Measurements from ENCODE around the gene CHST15. TPM values are rescaled to one million over a fixed set of nuclear protein-coding genes. Genes with fewer than 3 reads are reported as not detected.

CHST15 gene
- polyA plus RNA-seq, 5 donors = 11.4 to 16.6 (median 14.5) TPM

DNA sequence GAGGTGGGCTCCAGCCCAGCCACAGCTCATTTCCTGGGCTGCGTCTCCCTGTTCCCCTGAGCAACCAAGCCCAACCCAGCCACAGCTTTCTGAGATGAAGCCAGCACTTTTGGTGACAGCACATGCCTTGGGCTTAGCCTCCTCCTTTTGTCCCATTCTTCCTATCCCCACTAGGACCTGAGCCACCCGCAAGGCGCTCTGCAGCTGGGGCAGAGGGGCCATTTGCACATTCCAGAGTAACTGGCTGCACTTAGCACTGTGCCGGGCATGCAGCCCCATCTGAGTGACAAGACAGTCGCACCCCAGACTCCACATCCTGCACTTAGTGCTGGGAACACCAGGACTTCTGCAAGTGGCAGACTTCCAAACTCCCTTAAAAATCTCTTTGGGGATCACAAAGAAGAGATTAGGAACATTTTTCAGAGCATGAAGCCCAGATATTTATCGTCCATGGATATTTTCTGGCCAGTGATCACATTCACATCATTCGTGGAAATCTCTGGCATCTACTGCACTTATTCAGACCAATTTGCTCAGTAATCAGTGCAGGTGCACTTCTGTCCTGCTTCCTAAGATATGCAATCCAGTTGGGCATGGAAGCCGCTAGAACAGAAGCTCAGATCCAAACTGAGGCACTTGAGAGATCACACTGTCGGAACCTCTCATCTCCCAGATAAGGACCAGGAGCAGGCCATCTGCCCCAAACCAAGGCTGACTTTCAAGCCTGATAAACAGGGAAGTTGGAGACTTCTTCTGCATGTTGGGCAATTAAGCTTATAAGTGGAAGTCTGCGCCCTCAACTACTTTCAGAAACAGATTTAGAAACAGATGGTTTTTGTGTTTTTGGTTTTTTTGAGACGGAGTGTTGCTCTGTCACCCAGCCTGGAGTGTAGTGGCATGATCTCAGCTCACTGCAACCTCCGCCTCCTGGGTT is 26.4 kb downstream of the CHST15 start:
- DNase-seq = no peak

DNA sequence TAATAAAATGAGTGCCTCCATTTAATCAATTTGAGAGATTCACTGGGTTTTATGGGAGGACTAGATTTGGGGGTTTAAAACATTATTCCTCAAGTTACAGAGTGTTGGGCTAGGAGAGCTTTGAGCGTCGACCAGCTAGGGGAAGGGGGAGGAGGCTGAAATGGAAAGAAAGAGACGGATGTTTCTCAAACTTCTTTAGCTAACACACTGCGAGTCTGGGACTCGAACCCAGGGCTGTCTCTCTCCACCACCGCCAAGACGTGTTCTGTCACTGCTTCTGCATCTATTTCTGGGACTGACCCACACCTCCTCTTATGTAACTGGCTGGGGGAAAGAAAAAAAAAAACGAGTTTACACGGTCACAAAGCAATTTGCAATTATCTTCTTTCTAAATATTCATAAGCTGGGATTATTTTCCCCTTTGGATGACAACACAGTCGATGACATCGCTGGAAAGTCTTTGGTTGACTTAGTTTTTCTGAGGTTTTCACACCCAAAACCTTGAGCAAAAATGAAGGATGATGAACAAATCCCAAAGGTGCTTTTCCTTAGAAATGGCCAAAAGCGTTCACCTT is 27.2 kb downstream of the CHST15 start:
- DNase-seq = no peak

- no peak for DNase-seq
These were observed 27.8 kb downstream of the CHST15 start for GRCh38 chr10:124065382-124066125.

GRCh38 chr10:124064676-124065075 is 28.7 kb downstream of the CHST15 start:
- no peak for DNase-seq

GRCh38 chr10:124063750-124064603 is 29.4 kb downstream of the CHST15 start:
- DNase-seq = peak in 1 of 2 donors; percentile 26

DNA sequence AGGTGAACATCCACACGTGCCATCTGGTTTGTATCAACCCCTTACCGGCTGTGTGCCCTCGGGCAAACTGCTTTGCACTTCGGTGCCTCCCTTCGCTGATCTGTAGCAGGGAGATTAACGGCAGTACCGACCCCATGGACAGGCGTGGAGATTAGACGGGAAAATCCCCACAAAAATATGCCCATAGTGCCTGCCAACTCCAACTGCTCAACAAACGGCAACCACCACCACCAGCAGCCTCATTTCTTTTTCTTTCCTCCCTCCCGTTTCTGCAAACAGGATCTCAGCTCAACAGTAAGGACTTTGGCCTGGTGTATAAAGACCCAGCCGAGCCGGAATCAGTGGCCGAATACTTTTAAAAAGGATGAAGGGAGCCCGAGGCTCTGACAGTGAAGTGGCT is 31.0 kb downstream of the CHST15 start:
- DNase-seq = no peak

DNA sequence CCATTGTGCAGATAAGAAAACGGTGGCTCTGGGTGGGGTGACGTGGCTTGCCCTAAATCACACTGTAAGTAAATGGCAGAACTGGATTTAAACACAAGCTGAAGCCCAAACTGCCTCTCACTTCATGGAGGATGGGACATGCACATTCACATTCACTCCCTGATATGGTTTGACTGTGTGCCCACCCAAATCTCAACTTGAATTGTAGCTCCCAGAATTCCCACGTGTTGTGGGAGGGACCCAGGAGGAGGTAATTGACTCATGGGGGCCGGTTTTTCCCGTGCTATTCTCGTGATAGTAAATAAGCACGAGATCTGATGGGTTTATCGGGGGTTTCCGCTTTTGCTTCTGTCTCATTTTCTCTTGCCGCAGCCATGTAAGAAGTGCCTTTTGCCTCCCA is 32.4 kb downstream of the CHST15 start:
- no peak for DNase-seq

GRCh38 chr10:124060148-124060720 is 33.2 kb downstream of the CHST15 start:
- DNase-seq = no peak

- DNase-seq = no peak
These were observed 33.8 kb downstream of the CHST15 start for GRCh38 chr10:124059551-124059950.

DNA sequence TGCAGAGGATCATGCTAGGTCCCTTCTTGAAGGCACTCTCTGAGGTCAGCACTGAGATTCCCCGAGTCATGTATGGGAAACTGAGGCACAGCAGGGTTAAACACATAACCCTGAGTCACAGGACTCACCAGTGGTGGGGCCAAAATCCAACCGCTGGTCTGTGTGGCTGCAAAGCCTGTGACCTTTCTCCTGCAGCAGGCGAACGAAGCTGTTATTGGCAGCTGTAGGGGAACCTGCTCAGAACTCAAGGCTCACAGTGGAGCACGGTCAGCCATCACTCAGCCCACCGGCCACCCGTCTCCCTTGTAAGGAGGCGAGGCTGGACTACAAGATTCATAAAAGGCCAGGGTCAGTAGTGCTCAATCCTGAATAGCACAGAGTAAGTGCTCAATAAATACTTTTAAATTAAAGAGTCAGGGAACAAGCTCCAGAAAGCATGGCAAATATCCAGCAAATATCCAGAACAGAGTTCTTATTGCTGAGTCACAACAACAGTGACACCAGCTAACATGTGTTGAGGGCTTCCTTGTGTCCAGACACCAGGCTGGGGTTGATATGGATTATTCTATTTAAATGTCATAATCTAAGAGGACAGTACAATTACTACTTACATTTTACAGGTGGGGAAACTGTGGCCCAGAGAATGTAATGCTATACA is 34.9 kb downstream of the CHST15 start:
- DNase-seq = no peak

DNA sequence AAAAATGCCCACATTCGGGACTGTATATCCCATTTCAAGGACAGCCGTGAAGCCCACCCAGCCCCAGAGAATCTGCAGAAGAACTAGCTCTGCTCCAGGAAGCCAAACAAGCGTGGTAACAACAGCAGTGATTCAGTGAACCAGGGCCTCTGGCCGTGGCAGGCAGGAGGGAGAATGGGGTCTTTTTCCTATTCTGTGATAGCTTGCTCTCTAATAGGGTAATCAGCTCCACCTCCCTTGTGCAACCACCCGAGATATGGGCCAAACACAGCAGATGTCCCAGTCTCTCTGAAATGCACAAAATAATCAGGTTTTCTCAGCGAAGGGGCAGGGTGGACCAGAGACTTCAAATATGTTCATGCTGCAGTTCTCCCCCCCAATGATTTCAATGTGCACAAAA is 35.8 kb downstream of the CHST15 start:
- DNase-seq = peak; percentile 55 to 63

DNA sequence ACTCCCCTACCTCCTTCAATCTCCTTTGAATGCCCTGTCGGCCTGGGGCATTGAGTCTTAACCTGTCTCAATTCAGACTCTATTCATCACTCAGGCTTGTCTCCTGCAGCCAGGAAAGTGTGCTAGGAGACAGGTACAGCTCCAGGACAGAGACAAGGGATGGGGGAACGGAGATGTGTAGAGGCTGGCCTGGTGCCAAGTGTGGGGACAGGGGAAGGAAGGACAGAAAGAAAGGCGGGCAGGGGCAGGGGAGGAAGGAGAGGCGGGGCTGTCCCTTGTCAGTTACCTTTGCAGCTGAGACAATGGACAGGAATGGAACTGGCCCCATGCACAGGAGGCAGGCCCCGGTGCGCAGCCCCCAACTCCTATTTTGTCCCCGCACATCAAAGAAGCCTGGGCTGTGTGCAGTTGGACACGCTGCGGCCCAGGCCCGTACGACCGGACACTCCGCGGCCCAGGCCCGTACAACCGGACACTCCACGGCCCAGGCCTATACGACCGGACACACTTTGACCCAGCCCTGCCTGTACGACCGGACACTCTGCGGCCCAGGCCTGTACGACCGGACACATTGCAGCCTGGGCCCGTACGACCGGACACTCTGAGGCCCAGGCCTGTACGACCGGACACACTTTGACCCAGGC is 36.9 kb downstream of the CHST15 start:
- no peak for DNase-seq

GRCh38 chr10:124053971-124054370 is 39.4 kb downstream of the CHST15 start:
- no peak for DNase-seq

- no peak for DNase-seq
These were observed 40.8 kb downstream of the CHST15 start for GRCh38 chr10:124052561-124052960.

DNA sequence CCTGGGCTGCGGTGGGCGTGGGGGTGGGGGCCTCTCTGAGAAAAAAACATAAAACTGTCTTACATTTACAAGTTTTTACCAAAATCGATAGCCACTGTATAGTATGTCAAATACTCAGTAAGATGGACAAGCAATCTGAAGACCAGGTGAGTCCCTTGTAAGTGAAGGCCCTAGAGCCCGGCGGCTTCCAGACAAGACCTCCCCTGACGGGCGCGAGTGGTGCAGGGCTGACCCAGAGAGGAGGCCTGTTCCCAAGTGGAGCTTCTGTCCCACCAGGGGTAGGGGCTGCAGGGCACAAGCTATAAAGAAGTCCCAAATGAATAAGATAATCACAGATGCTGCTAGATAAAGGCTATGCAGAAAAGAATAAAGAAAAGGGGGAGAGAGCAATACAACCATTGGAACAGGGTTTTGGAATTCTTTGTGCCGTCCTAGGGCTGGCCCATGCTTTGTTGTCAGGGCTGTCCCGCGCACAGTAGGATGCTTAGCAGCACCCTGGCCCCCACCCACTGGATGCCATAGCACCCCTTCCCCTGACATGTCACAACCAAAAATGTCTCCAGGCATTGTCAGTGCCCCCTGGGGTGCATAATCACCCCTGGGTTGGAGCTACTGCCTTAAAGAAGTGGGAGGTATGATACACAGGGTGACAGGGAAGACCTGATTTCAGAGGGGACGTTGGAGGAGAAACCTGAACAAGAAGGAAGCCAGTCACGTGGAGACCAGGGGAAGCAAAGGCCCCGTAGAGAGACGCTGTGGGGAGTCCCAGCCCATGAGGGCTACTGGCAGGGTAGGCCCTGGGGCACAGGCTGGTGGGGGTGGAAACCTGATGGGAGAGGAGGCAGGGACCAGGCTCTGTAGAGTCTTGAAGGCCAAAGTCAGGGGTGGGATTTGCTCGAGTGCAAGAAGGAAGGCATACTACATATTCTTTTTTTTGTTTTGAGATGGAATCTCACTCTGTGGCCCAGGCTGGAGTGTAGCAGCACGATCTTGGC is 43.1 kb downstream of the CHST15 start:
- no peak for DNase-seq

DNA sequence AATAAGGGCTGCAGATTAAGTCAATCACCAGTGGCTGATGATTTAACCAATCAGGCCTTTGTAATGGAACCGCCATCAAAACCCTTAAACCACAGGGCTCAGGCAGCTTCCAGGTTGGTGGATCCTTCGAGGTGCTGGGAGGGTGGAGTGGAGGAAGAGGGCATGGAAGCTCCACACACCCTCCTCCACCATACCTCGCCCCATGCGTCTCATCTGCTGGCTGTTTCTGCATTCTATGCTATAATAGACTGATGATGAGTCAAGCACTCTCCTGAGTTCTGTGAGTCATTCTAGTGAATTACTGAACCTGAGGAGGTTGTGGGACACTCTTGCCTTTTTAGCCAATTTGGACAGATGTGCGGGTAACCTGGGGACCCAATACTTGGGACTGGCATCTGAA is 43.9 kb downstream of the CHST15 start:
- DNase-seq = no peak

GRCh38 chr10:124048371-124049290 is 44.8 kb downstream of the CHST15 start:
- no peak for DNase-seq

All from right lung (tissue), 5 donors.